ENCODE data around the gene FIGLA. TPM values are rescaled to one million over a fixed set of nuclear protein-coding genes. Genes with fewer than 3 reads are reported as not detected.
A peak's percentile ranks its signal among the peaks of the same experiment; 100 is the strongest.
"Not testable (repeated sequence)": the region's sequence is repeated elsewhere in the genome, so short reads cannot be mapped to it uniquely, and the experiment has no call there.

FIGLA gene
- polyA plus RNA-seq, 4 donors, result not detected

DNA sequence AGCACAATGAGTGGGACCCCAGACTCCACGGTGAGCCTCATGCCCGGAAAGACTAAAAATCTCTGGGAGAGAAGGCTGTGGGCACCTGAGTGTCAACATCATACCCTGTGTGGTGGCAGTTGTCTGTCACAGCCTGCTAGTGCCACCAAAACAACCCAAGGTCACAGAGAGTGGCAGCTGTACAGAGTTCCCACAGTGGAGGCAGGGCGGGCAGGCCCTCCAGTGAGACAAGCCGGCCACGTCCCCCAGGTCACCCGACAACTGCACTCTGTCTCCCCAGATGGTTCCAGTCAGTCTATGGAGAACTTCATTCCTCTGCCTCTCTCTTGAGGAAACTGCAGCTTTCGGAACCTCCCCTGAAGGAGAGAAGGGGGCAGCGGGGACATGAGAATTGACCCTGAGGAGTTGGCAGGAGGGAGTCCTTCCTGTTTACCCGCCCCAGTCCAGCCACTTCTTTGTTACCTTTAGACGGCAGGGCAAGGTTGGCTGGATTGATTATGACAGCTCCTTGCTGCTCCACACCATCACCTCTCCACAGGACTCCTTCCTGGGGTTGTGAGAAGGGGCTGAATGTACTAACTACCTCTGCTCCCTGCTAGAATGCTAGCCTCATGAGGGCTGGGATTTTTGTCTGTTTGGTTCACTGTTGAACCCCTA is 11.3 kb upstream of the FIGLA start:
- Histone ChIP-seq H3K27ac (ENCODE audit: low read depth in 1 of 3, low read length in 2 of 3) (no peak overlapping the region), H3K36me3 (ENCODE audit: control insufficient read depth in 3 of 3, insufficient read depth in 2 of 3, low read depth in 1 of 3, low read length in 3 of 3) (no peaks in the 10 kb centered on the region), H3K4me1 (ENCODE audit: control insufficient read depth in 3 of 3, insufficient read depth in 2 of 3, low read depth in 1 of 3, low read length in 2 of 3) (no peaks in the 10 kb centered on the region), H3K9me3 (ENCODE audit: control insufficient read depth in 2 of 2, insufficient read depth in 1 of 2, low read depth in 1 of 2, low read length in 1 of 2) (no peaks in the 10 kb centered on the region), H3K4me3 (ENCODE audit: low read depth in 1 of 3, low read length in 3 of 3) (no peak overlapping the region), H3K27me3 (ENCODE audit: control insufficient read depth in 3 of 3, insufficient read depth in 3 of 3, low read length in 3 of 3) (peaks cover 0 to 3% (median 0%) of the 10 kb centered on the region in 3 donors)
- 65 to 72% (median 67%) methylated on average over 10 of the region's 10 CpGs for WGBS, 3 donors
- FAIRE-seq (no peak), DNase-seq (no peak)

DNA sequence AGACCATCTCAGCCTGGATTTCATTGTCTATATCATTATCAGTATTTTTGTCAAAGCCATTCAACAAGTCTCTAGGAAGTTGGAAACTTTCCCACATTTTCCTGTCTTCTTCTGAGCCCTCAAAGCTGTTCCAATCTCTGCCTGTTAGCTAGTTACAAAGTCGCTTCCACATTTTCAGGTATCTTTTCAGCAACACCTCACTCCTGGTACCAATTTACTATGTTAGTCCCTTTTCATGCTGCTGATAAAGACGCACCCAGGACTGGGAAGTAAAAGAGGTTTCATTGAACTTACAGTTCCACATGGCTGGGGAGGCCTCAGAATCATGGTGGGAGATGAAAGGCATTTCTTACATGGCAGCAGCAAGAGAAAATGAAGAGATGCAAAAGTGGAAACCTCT is 9.3 kb upstream of the FIGLA start:
- FAIRE-seq (no peak), DNase-seq (no peak)
- Histone ChIP-seq H3K36me3 (ENCODE audit: control insufficient read depth in 3 of 3, insufficient read depth in 2 of 3, low read depth in 1 of 3, low read length in 3 of 3) (no peaks in the 10 kb centered on the region), H3K9me3 (ENCODE audit: control insufficient read depth in 2 of 2, insufficient read depth in 1 of 2, low read depth in 1 of 2, low read length in 1 of 2) (no peaks in the 10 kb centered on the region), H3K27me3 (ENCODE audit: control insufficient read depth in 3 of 3, insufficient read depth in 3 of 3, low read length in 3 of 3) (peaks cover 0 to 8% (median 0%) of the 10 kb centered on the region in 3 donors), H3K4me1 (ENCODE audit: control insufficient read depth in 3 of 3, insufficient read depth in 2 of 3, low read depth in 1 of 3, low read length in 2 of 3) (no peaks in the 10 kb centered on the region), H3K4me3 (ENCODE audit: low read depth in 1 of 3, low read length in 3 of 3) (no peak overlapping the region), H3K27ac (ENCODE audit: low read depth in 1 of 3, low read length in 2 of 3) (no peak overlapping the region)
- 83 to 96% (median 89%) methylated on average over 2 of the region's 2 CpGs for WGBS, 3 donors

- DNase-seq; H3K27ac ChIP-seq (ENCODE audit: low read depth in 1 of 3, low read length in 2 of 3); H3K36me3 ChIP-seq (ENCODE audit: control insufficient read depth in 3 of 3, insufficient read depth in 2 of 3, low read depth in 1 of 3, low read length in 3 of 3); FAIRE-seq; H3K4me3 ChIP-seq (ENCODE audit: low read depth in 1 of 3, low read length in 3 of 3); H3K4me1 ChIP-seq (ENCODE audit: control insufficient read depth in 3 of 3, insufficient read depth in 2 of 3, low read depth in 1 of 3, low read length in 2 of 3); H3K9me3 ChIP-seq (ENCODE audit: control insufficient read depth in 2 of 2, insufficient read depth in 1 of 2, low read depth in 1 of 2, low read length in 1 of 2): not testable (repeated sequence)
- WGBS, 3 donors, result 72 to 81% (median 79%) methylated on average over 3 of the region's 3 CpGs
- peaks cover 0 to 18% (median 6%) of the 10 kb centered on the region in 3 donors for H3K27me3 ChIP-seq (ENCODE audit: control insufficient read depth in 3 of 3, insufficient read depth in 3 of 3, low read length in 3 of 3)
Measured at GRCh38 chr2:70797996-70798395, 7.6 kb upstream of the FIGLA start.

DNA sequence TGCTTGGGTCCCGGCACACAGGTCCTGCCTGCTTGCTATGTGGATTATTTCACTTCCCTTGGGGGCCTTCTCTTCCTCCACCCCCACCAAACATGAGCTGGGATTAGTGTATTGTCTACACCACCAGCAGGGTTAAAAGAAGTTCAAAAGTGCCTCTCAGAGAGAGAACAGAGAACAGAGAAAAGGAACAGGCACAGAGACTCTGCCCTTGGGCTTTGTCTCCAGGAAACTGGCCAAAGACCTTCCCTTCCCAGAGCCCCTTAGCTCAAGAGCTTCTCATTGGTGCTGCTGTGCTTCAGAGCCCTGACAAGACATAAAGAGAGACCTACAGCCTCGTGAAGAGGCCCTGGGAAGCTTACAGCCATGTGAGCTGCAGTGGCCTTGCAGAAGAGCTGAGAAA is 7.1 kb upstream of the FIGLA start:
- Histone ChIP-seq H3K27ac (ENCODE audit: low read depth in 1 of 3, low read length in 2 of 3) (no peak overlapping the region), H3K4me3 (ENCODE audit: low read depth in 1 of 3, low read length in 3 of 3) (no peak overlapping the region), H3K9me3 (ENCODE audit: control insufficient read depth in 2 of 2, insufficient read depth in 1 of 2, low read depth in 1 of 2, low read length in 1 of 2) (no peaks in the 10 kb centered on the region), H3K4me1 (ENCODE audit: control insufficient read depth in 3 of 3, insufficient read depth in 2 of 3, low read depth in 1 of 3, low read length in 2 of 3) (no peaks in the 10 kb centered on the region), H3K36me3 (ENCODE audit: control insufficient read depth in 3 of 3, insufficient read depth in 2 of 3, low read depth in 1 of 3, low read length in 3 of 3) (no peaks in the 10 kb centered on the region), H3K27me3 (ENCODE audit: control insufficient read depth in 3 of 3, insufficient read depth in 3 of 3, low read length in 3 of 3) (peaks cover 0 to 21% (median 6%) of the 10 kb centered on the region in 3 donors)
- whole genome bisulfite sequencing, 3 donors, result 49 to 57% (median 56%) methylated on average over 2 of the region's 2 CpGs
- FAIRE-seq (no peak), DNase-seq (no peak)

- no peak overlapping the region for H3K27ac ChIP-seq (ENCODE audit: low read depth in 1 of 3, low read length in 2 of 3)
- FAIRE-seq (no peak), DNase-seq (no peak)
- no peaks in the 10 kb centered on the region for H3K36me3 ChIP-seq (ENCODE audit: control insufficient read depth in 3 of 3, insufficient read depth in 2 of 3, low read depth in 1 of 3, low read length in 3 of 3)
- H3K9me3 ChIP-seq (ENCODE audit: control insufficient read depth in 2 of 2, insufficient read depth in 1 of 2, low read depth in 1 of 2, low read length in 1 of 2), result no peaks in the 10 kb centered on the region
- WGBS, 3 donors, result 72 to 83% (median 79%) methylated on average over 1 of the region's 1 CpG
- no peak overlapping the region for H3K4me3 ChIP-seq (ENCODE audit: low read depth in 1 of 3, low read length in 3 of 3)
- H3K4me1 ChIP-seq (ENCODE audit: control insufficient read depth in 3 of 3, insufficient read depth in 2 of 3, low read depth in 1 of 3, low read length in 2 of 3), result no peaks in the 10 kb centered on the region
- peaks cover 0 to 30% (median 11%) of the 10 kb centered on the region in 3 donors for H3K27me3 ChIP-seq (ENCODE audit: control insufficient read depth in 3 of 3, insufficient read depth in 3 of 3, low read length in 3 of 3)
Measured at GRCh38 chr2:70796262-70796661, 5.8 kb upstream of the FIGLA start.

- H3K27me3 ChIP-seq (ENCODE audit: control insufficient read depth in 3 of 3, insufficient read depth in 3 of 3, low read length in 3 of 3), result peaks cover 4 to 36% (median 11%) of the 10 kb centered on the region in 3 donors
- no peak overlapping the region for H3K4me3 ChIP-seq (ENCODE audit: low read depth in 1 of 3, low read length in 3 of 3)
- FAIRE-seq (no peak), DNase-seq (no peak)
- H3K27ac ChIP-seq (ENCODE audit: low read depth in 1 of 3, low read length in 2 of 3), result no peak overlapping the region
- WGBS, 3 donors, result 63 to 72% (median 70%) methylated on average over 4 of the region's 4 CpGs
- H3K9me3 ChIP-seq (ENCODE audit: control insufficient read depth in 2 of 2, insufficient read depth in 1 of 2, low read depth in 1 of 2, low read length in 1 of 2), result no peaks in the 10 kb centered on the region
- no peaks in the 10 kb centered on the region for H3K36me3 ChIP-seq (ENCODE audit: control insufficient read depth in 3 of 3, insufficient read depth in 2 of 3, low read depth in 1 of 3, low read length in 3 of 3)
- H3K4me1 ChIP-seq (ENCODE audit: control insufficient read depth in 3 of 3, insufficient read depth in 2 of 3, low read depth in 1 of 3, low read length in 2 of 3), result no peaks in the 10 kb centered on the region
Measured at GRCh38 chr2:70795164-70795995, 4.9 kb upstream of the FIGLA start.

DNA sequence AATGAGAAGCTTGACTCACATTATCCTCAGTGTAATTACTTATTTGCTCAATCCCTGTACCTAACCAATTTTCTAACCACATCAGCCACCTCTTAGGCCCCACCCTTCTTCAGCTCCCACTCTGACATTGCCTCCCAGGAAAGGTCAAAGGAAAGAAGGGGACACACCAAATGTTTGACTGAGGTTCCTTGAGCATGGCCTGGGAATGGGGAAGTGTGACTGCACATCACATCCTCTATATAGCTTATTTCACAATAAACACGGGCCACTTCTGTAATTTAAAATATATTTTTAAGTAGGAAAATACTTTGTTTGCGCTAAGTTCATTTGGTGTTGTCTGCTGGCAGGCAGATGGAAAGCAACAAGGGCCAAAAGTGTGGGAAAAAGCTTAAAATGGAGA is 3.0 kb upstream of the FIGLA start:
- 70 to 86% (median 71%) methylated on average over 2 of the region's 2 CpGs for WGBS, 3 donors
- Histone ChIP-seq H3K27ac (ENCODE audit: low read depth in 1 of 3, low read length in 2 of 3) (no peak overlapping the region), H3K9me3 (ENCODE audit: control insufficient read depth in 2 of 2, insufficient read depth in 1 of 2, low read depth in 1 of 2, low read length in 1 of 2) (no peaks in the 10 kb centered on the region), H3K36me3 (ENCODE audit: control insufficient read depth in 3 of 3, insufficient read depth in 2 of 3, low read depth in 1 of 3, low read length in 3 of 3) (no peaks in the 10 kb centered on the region), H3K4me1 (ENCODE audit: control insufficient read depth in 3 of 3, insufficient read depth in 2 of 3, low read depth in 1 of 3, low read length in 2 of 3) (no peaks in the 10 kb centered on the region), H3K27me3 (ENCODE audit: control insufficient read depth in 3 of 3, insufficient read depth in 3 of 3, low read length in 3 of 3) (peaks cover 8 to 47% (median 20%) of the 10 kb centered on the region in 3 donors), H3K4me3 (ENCODE audit: low read depth in 1 of 3, low read length in 3 of 3) (no peak overlapping the region)
- FAIRE-seq (no peak), DNase-seq (no peak)

DNA sequence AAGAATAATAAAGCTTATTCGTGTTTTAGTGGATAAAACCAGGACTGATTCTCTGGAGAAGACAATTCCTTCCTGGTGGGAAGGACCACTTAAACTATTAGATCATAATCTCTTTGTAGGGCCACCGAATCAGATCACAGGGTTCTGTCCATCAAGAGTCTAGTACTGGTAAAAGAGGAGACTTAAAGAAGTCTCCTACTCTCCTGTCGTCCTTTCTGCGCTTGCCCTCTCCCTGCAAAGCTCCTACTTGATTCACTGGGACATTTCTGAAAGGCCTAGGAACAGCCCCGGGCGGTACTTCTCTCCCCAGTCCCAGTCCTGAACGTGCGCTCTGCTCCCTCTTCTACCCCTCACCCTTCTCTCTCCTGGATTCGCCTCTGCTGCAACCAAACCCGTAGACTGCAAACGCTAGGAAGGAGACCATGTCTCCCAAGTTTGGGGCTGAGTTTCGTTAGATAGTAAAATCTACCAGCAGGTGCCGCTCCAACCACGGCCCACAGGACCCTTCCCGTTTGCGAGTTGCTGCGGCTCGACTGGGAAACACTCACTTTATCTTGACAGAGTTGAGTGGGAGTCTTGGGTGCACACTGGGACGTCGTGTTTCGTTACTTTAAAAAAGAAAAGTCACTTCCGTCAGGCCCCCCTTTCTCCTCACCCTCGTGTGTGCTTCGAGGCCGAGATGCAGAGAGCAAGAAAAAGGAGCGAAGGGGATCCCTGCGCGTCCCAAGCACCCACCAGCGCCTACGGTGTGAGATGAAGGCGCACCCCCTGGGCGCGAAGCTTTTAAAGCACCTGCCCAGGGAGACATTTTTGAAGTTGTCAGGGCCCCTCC is 923 bp downstream of the FIGLA start:
- WGBS, 3 donors, result 4 to 9% (median 5%) methylated on average over 31 to 33 of the region's 33 CpGs
- no peaks in the 10 kb centered on the region for H3K9me3 ChIP-seq (ENCODE audit: control insufficient read depth in 2 of 2, insufficient read depth in 1 of 2, low read depth in 1 of 2, low read length in 1 of 2)
- DNase-seq (peak; percentile 31 to 60), FAIRE-seq (no peak)
- peak overlapping the region in 1 of 3 donors; percentile 1 for H3K4me3 ChIP-seq (ENCODE audit: low read depth in 1 of 3, low read length in 3 of 3)
- H3K27ac ChIP-seq (ENCODE audit: low read depth in 1 of 3, low read length in 2 of 3), result no peak overlapping the region
- H3K27me3 ChIP-seq (ENCODE audit: control insufficient read depth in 3 of 3, insufficient read depth in 3 of 3, low read length in 3 of 3), result peaks cover 8 to 59% (median 26%) of the 10 kb centered on the region in 3 donors
- no peaks in the 10 kb centered on the region for H3K36me3 ChIP-seq (ENCODE audit: control insufficient read depth in 3 of 3, insufficient read depth in 2 of 3, low read depth in 1 of 3, low read length in 3 of 3)
- no peaks in the 10 kb centered on the region for H3K4me1 ChIP-seq (ENCODE audit: control insufficient read depth in 3 of 3, insufficient read depth in 2 of 3, low read depth in 1 of 3, low read length in 2 of 3)

Measured in small intestine (tissue), 7 donors.